HG03460 (cell line): ENCODE data around the gene C10orf71.
A peak's percentile ranks its signal among the peaks of the same experiment; 100 is the strongest.

Experiments
- ATAC-seq: cut with Tn5 transposase; IDR thresholded peaks from one replicate; pipeline ENCODE4 v1.9.1; 2021; ENCODE audit not compliant: unreplicated experiment

C10orf71 gene

GRCh38 chr10:49290607-49291006 is 8.4 kb upstream of the C10orf71 start:
- ATAC-seq, result no peak

- ATAC-seq, result no peak
Observed at GRCh38 chr10:49292565-49293207, 6.3 kb upstream of the C10orf71 start.

- ATAC-seq, result no peak
Observed at GRCh38 chr10:49293208-49293603, 5.8 kb upstream of the C10orf71 start.

GRCh38 chr10:49294731-49295130 is 4.2 kb upstream of the C10orf71 start:
- no peak for ATAC-seq

GRCh38 chr10:49295297-49295696 is 3.7 kb upstream of the C10orf71 start:
- no peak for ATAC-seq

GRCh38 chr10:49296382-49296781 is 2.6 kb upstream of the C10orf71 start:
- no peak for ATAC-seq

GRCh38 chr10:49296836-49297235 is 2.1 kb upstream of the C10orf71 start:
- ATAC-seq, result no peak

GRCh38 chr10:49297818-49298670 is 926 bp upstream of the C10orf71 start:
- no peak for ATAC-seq

GRCh38 chr10:49298671-49298982 is 343 bp upstream of the C10orf71 start:
- ATAC-seq, result no peak

- peak; percentile 42 for ATAC-seq
Observed at GRCh38 chr10:49299816-49300139, 808 bp downstream of the C10orf71 start.

- peak; percentile 73 for ATAC-seq
Observed at GRCh38 chr10:49300140-49300974, 1.4 kb downstream of the C10orf71 start.

- ATAC-seq, result no peak
Observed at GRCh38 chr10:49301302-49301701, 2.3 kb downstream of the C10orf71 start.

- ATAC-seq, result no peak
Observed at GRCh38 chr10:49302088-49302487, 3.1 kb downstream of the C10orf71 start.

GRCh38 chr10:49303711-49304110 is 4.7 kb downstream of the C10orf71 start:
- ATAC-seq, result no peak

- ATAC-seq, result no peak
Observed at GRCh38 chr10:49304137-49304536, 5.2 kb downstream of the C10orf71 start.

- ATAC-seq, result no peak
Observed at GRCh38 chr10:49307921-49308320, 9.0 kb downstream of the C10orf71 start.

- no peak for ATAC-seq
Observed at GRCh38 chr10:49308881-49309280, 9.9 kb downstream of the C10orf71 start.

- peak; percentile 41 for ATAC-seq
Observed at GRCh38 chr10:49309691-49310411, 10.9 kb downstream of the C10orf71 start.

GRCh38 chr10:49310460-49310859 is 11.5 kb downstream of the C10orf71 start:
- ATAC-seq, result no peak

GRCh38 chr10:49310901-49311554 is 12.1 kb downstream of the C10orf71 start:
- ATAC-seq, result no peak
